HepG2 (cell line): Measurements from ENCODE around the gene SCARF1. TPM values are rescaled to one million over a fixed set of nuclear protein-coding genes. Genes with fewer than 3 reads are reported as not detected.

ENCODE experiments used
- DNMT1 ChIP-seq: sonication (generic); formaldehyde crosslinking; IDR thresholded peaks from 2 replicates; pipeline ENCODE4 v1.5.1; 2020; ENCODE audit warnings: mild to moderate bottlenecking, missing genetic modification reagents
- GPN1 ChIP-seq: sonication (generic); formaldehyde crosslinking; IDR thresholded peaks from 2 replicates; pipeline ENCODE4 v1.5.1; 2020; ENCODE audit warnings: missing genetic modification reagents, borderline replicate concordance
- NFE2L2 ChIP-seq: fragments of 150-350 bp; IDR thresholded peaks from 2 replicates; pipeline ENCODE4 v1.6.1; 2014; ENCODE audit warnings: low read length
- SOX6 ChIP-seq, 2 experiments: fragments of 450-650 bp in 1 of 2; sonication (generic) in 1 of 2; formaldehyde crosslinking in 1 of 2; IDR thresholded peaks; 2 replicates each; pipeline versions ENCODE4 v1.4.0 to v1.6.1; 2017 to 2020; ENCODE audit warnings: antibody characterized with exemption in 1 of 2, mild to moderate bottlenecking in 1 of 2, missing genetic modification reagents in 1 of 2
- THAP9 ChIP-seq: sonication (generic); formaldehyde crosslinking; IDR thresholded peaks from 2 replicates; pipeline ENCODE4; 2020; ENCODE audit warnings: missing genetic modification reagents, mild to moderate bottlenecking, borderline replicate concordance
- ZNF318 ChIP-seq: sonication (generic); formaldehyde crosslinking; IDR thresholded peaks from 2 replicates; pipeline ENCODE4 v1.4.0; 2020; ENCODE audit warnings: mild to moderate bottlenecking, missing genetic modification reagents
- ZNF460 ChIP-seq: sonication (generic); formaldehyde crosslinking; IDR thresholded peaks from 2 replicates; pipeline ENCODE4 v1.5.1; 2020; ENCODE audit warnings: missing genetic modification reagents, mild to moderate bottlenecking, borderline replicate concordance
- ZNF75D ChIP-seq: sonication (generic); formaldehyde crosslinking; IDR thresholded peaks from 2 replicates; pipeline ENCODE4 v1.8.1; 2023; ENCODE audit warnings: missing genetic modification reagents, mild to moderate bottlenecking, borderline replicate concordance
- ZNF878 ChIP-seq: sonication (generic); formaldehyde crosslinking; IDR thresholded peaks from 2 replicates; pipeline ENCODE4 v1.8.1; 2023; ENCODE audit warnings: mild to moderate bottlenecking, missing genetic modification reagents, moderate library complexity
- polyA plus RNA-seq, 8 experiments: library from polyadenylated mRNA; depleted of rRNA in 3 of 8; stranded (reverse) in 7 of 8; unstranded in 1 of 8; fragments of >200 nt; fragmentation: Illumina TruSeq in 4 of 8; extraction: Trizol in 4 of 8; gene quantifications; 2 replicates each; pipeline versions ENCODE4 v1.2.1 to v1.2.3, GENCODE V29; 2011 to 2016; ENCODE audit warnings: low read depth in 4 of 8, missing spikeins in 1 of 8, mixed read lengths in 1 of 8; ENCODE audit not compliant: insufficient read depth in 1 of 8
- total RNA-seq, 5 experiments: library from RNA; depleted of rRNA; stranded (reverse); fragments of >200 nt; fragmentation: Illumina TruSeq; extraction: Trizol; gene quantifications; 2 replicates each; pipeline ENCODE4 v1.2.3, GENCODE V29; 2016; ENCODE audit warnings: low read depth in 1 of 5

The SCARF1 gene
- total and polyA plus RNA-seq, 2 of the 13 experiments (the other 11 are each of a cell fraction or from before 2014, with no cell fraction given): 0.24 to 0.71 TPM

- TF ChIP-seq ZNF318 (no peak), ZNF460 (CRISPR knock-in tag) (no peak), THAP9 (no peak), ZNF75D (CRISPR knock-in tag) (no peak), GPN1 (CRISPR knock-in tag) (no peak), NFE2L2 (no peak), ZNF878 (CRISPR knock-in tag) (no peak), DNMT1 (CRISPR knock-in tag) (no peak), SOX6 (IDR thresholded peaks at IDR 0.05) (no peak), SOX6 (CRISPR knock-in tag; IDR thresholded peaks at IDR 0.05) (peak; percentile 31; the same call in 1 of the 2 replicates)
These were observed 39.1 kb downstream of the SCARF1 start (continued) for GRCh38 chr17:1606352-1606985.
